ENCODE results near the gene HNRNPA1.
"Not testable (repeated sequence)": the region's sequence is repeated elsewhere in the genome, so short reads cannot be mapped to it uniquely, and the experiment has no call there.

The HNRNPA1 gene

DNA sequence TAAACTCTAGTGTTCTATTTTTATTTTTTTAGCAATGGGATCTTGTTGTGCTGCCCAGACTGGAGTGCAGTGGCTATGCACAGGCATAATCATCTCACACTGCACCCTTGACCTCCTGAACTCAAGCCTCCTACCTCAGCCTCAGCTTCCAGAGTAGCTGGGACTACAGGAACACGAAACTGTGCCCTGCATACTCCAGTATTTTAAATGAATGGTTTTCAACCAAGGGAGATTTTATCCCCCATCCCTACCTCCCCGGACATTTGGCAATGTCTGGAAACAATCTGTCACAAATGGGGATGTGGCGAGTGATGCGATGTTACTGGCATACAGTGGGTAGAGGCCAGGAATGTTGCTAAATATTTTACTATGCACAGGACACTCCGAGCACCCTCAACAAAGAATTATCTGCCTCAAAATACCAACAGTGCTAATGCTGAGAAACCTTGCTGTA is 2.7 kb upstream of the HNRNPA1 start:
- peak; percentile 23 for DNase-seq

DNA sequence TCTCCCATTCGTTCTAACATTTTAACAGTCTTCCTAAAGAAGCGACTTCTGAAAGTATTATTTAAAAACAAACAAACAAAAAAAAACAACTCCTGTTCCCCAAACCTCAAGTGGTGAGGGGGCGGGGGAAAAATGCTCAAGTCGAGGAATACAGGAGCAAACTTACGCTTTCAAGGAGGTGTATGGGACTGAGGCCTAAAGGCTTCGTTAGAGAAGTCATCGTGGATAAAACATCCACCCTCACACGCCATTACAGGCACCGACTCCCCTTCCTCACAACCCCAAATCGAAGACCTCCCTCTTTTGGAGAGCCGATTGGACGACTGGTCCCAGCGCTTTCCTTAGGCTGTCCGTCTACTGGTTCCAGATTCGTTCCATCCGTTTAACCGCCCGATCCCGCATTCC is 1.3 kb upstream of the HNRNPA1 start:
- DNase-seq, result no peak

DNA sequence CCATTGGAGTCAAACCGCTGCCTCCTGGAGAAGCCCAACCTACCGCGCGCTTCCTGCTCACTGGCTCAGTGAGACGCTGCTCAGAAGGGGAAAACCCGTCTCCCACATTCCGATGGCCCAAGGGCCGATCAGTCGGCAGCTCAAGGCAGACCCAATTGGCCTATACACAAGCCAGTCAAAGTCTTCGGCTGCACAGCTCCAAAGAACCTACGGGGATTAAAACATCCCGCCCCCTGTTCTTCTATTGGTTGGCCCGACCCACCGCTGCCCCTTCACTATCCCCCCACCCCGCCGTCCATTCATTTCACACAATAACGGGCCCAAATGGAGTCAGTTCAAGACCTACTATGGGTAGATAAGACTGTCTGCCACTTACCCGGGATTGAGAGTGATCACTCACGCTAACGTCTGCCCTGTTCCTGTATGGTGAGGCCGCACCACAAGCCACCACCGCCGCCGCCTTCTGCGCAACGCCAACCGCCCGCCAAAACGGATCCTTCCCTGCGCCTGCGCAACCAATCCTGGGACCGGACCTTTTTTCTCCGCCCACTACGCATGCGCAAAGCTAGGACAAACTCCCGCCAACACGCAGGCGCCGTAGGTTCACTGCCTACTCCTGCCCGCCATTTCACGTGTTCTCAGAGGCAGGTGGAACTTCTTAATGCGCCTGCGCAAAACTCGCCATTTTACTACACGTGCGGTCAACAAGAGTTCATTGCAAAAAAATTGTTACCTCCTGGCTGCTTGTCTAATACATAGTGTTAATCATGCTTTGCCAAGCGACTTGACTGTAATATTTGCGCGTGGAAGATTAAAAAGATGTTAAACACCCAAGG is 676 bp upstream of the HNRNPA1 start, which contains the start of gene CBX5:
Gene CBX5, minus strand, starts transcription at position 491 of the 836 bp plus-strand sequence. CDS start 22,472 bp downstream, outside the sequence.
- peak; percentile 100 for DNase-seq

DNA sequence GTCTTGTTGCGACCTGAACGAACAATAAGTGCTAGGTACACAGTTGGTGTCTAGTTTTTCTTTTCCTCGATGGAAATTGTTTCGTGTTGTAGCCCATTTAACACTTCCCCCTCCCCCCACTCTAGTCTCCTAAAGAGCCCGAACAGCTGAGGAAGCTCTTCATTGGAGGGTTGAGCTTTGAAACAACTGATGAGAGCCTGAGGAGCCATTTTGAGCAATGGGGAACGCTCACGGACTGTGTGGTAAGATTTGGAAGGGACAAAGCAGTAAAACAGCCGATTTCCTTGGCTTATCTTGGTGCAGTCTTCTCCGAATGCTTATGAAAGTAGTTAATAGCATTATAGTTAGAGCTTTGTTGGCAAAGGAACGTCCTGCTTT is 724 bp downstream of the HNRNPA1 start:
- DNase-seq, result not testable (repeated sequence)

DNA sequence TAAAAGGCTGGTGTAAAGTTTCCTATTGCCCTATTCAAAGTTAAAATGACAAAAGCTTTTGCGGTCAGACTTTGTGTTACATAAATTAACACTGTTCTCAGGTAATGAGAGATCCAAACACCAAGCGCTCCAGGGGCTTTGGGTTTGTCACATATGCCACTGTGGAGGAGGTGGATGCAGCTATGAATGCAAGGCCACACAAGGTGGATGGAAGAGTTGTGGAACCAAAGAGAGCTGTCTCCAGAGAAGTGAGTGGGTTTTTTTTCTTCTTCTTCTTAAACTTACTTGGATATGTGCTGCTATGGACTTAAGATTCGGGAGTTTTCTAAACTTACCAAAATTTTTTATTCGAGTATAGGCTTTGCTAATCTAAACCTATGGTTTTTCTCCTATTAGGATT is 1.2 kb downstream of the HNRNPA1 start:
- not testable (repeated sequence) for DNase-seq

DNA sequence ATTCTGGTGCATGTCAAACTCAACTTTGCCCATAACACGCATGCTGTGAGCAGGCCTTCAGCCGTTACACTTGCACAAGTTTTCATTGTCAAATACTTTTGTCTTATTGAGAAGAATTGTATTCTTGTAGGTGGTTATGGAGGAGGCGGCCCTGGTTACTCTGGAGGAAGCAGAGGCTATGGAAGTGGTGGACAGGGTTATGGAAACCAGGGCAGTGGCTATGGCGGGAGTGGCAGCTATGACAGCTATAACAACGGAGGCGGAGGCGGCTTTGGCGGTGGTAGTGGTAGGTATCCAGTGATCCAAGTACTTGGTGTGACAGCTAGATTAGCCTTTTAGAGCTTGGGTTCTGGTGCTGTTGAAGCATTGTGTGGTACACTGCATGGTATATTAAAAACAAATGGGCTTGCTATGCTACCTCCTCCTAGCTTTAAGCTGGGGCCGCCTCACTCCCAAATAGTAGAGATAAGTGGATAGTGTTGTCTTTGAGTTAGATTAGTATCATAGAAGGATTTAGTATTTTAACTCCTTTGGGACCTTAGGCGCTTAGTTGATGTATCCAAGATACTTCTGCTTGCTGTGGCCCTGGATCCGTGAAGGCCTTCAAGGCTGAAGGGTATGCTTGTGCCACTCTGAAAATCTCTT is 2.5 kb downstream of the HNRNPA1 start:
- DNase-seq, result no peak

DNA sequence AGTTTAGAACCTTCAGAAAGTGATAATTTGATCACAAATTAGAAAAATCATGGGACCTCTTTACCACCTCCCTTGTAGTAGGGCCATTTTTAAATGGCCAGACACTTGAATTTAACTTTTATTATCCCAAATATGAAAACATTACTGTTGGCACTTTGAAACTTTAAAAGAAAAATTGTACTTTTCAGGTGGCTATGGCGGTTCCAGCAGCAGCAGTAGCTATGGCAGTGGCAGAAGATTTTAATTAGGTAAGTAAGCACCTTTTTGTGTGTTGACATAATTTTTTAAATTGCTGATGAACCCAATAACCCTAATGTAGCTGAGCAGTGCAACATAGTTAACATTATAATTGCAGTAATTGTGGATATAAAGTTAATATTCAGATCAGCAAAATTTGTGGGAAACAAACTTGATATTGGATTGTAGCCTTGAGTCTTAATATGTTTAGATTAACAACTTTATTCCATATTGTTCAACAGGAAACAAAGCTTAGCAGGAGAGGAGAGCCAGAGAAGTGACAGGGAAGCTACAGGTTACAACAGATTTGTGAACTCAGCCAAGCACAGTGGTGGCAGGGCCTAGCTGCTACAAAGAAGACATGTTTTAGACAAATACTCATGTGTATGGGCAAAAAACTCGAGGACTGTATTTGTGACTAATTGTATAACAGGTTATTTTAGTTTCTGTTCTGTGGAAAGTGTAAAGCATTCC is 3.7 kb downstream of the HNRNPA1 start:
- DNase-seq, result not testable (repeated sequence)

DNA sequence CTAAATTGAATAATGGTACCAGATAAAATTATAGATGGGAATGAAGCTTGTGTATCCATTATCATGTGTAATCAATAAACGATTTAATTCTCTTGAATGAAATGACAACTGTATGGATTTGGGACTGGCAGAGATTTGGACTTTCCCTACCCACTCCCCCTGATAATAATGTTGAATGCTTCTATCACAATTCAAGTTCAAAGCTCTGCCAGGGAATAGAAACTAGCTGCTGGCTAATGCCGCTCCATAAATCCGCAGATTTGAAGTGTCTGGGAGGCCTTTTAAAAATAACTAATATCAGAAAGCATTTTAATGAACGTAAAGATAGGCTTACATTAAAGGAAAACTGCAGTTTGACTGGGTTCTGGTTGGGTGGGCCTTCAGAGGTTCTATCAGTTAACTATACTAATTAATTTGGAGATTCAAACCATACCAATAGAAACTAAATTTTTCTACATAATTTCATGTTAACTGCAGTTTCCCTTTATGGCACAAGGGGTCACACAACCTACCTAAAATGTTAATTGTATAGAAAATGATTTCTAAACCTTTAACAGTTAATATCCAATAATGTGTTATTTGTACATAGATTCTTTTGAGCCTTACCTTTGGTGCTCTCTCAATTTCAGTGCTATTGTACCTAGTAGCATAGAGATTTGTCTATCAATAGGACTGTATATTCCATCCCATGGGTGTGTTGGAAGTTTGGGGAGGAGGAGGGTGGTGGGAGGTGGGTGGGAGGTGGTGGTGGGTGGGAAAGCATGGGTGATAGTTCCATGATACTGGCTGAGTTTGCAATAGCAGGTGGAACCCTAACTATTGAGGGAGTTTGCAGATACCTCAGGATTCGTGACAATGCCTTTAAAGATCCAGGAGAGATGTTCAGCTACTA is 4.9 kb downstream of the HNRNPA1 start:
- DNase-seq, result no peak

DNA sequence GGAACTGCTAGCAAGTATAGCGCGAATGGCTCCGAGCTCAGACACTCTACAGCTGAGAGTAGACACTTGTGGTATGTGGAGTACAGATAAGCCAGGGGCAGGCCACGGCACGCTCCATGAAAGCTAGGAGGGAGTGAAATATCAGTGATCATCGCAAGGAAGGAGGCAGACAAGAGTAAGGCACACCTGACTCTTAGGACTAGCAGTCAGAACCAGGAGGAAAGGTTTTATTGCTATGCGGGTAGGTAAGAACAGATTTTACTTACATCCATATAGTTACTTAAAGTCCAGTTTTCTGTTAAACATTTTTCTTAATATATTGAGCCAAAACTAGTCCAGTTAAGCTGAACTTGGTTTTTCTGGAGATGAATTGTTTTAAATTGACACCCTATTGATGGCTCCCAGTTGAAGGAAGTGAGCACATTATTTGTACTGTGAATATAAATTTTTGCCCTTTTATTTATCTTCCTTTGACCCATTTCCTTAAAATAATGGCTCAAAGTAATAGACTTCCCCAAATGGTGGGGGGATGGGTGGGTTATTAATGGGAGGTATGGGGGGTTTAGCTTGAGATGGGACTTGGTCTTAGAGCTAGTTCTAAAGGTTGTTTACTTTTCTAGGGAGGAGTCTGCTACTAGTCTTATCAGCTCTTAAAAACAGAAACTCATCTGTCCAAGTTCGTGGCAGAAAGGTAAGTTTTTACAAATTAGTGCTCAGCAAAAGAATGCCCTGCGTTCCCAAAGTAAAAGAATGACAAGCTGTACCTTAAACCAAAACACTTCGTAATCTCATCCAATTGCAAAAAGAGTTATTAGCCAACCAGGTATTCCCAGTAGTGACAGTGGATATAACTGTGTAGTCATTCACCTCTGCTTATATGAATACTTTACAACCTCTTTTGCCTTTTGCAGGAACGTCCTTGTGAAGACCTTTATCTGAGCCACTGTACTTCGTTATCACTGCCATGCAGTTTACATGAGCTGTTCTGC is 5.8 kb downstream of the HNRNPA1 start:
- DNase-seq, result no peak

DNA sequence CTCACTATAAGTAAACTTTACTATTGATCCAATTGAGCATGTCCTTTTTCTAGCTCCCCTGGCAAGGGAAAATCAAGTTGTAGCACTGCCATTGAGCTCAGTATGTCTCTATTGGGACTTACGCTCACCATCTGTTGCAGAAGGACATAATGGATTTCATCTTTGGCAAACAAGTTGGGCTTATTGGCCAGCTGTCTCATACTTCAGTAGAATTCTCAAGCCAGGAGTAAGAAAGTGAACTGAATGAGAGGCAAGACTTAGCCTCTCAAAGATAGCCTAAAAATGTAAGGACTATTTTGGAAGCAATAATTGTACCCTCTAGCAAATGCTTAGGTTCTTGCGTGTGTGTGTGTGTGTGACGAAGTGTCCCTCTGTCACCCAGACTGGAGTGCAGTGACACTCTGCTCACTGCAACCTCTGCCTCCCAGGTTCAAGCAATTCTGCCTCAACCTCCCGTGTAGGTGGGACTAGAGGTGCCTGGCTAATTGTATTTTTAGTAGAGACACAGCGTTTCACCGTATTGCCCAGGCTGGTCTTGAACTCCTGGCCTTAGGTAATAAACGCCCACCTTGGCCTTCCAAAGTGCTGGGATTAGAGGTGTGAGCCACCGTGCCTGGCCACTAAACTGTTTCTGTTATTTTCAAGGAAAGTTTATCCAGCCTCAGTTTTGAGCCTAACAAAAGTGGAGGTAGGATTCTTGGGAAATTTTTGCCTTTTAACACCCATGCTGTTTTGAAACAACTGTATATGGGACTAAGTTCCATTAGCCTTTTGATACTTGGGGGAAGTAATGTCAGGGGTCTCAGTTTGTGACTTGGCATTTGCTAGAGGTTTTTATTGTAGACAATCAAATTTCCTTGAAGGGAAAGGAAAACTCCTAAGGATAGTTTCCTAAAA is 7.0 kb downstream of the HNRNPA1 start:
- no peak for DNase-seq

DNA sequence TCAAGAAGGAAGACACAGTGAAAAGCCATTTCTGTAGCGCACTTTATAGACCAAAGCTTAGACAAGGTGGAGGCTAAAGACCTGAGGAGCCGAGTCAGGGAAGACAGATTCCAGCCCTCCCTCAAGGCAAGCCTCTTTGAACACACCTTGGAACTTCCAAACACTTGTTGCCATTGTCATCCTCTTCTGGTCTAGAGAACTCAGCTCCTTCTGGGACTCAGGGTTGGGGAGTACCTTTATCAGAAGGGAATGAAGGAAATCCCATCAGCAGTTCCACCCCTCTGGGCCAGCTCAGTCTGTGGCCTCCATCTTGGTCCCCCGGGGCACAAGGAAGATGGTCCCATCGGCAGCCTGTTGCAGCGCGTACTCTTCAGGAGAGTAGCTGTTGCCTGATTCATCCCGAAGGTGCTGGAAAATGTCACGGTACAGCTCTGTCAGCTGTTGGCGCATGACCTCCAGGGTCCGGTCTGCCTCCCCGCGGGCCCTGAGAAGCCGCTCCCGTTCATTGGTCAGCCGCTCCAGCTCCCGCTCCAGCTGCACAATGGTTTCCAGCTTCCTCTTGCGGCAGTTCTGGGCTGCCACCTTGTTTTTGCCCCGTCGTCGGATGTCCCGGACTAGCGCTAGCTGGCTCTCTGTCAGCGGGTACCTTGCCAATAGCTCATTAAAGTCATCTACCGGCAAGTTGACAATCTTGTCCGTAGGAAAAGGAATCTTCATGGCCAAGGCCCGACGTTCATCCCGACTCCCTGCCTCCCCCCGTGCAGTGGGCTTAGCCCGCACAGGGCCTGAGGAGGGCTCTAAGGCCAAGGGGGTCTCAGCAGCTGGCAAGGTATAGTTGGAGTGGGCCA is 11.8 kb downstream of the HNRNPA1 start:
- no peak for DNase-seq

DNA sequence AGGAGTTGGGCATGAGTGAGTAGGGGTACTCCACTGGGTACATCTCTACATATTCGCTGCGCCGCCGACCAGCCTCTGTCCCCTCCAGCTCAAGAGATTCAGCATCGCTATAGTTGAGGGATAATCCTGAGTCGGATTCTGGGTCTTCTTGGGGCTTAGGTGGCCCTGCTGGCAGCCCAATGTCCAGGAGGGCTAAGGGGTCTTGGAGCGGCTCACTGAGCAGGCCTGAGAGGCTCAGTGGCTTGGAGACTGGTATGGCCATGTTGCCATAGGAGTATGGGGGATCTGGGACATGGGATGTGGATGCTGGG is 12.4 kb downstream of the HNRNPA1 start:
- no peak for DNase-seq

DNA sequence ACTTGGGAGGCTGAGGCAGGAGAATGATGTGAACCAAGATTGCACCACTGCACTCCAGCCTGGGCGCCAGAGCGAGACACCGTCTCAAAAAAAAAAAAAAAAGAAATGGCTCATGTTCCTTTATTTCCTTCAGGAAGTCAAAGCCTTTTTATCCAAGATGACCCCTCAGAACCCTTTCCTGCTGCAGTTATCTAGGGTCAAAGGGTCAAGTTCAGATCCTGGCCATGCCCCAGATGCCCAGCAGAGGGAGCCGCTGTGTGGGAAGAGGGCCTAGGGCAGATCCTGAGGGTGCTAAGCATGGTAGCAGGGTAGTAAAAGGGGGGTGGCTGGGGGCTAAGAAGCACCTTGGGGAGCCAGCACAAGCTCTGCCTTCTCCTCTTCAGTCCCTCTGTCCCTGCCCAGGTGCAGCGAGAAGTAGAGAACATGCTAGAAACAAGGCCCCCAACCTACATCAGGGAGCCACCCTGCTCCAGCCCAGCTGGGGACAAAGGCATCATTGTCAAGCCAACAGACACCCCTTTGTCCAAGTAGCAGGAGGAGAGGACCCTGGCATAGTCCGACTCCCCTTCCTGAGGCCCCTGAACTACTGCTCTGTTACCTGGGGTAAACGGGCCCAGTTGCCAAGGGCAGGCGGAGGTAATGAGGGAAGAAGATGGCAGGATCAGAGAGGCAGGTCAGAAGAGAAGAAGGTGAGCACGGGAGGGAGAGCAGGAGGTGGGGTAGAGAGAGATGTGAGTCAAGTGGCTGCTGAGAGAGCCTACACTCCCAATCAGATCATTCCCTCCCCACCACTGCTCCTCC is 13.8 kb downstream of the HNRNPA1 start:
- DNase-seq, result no peak

DNA sequence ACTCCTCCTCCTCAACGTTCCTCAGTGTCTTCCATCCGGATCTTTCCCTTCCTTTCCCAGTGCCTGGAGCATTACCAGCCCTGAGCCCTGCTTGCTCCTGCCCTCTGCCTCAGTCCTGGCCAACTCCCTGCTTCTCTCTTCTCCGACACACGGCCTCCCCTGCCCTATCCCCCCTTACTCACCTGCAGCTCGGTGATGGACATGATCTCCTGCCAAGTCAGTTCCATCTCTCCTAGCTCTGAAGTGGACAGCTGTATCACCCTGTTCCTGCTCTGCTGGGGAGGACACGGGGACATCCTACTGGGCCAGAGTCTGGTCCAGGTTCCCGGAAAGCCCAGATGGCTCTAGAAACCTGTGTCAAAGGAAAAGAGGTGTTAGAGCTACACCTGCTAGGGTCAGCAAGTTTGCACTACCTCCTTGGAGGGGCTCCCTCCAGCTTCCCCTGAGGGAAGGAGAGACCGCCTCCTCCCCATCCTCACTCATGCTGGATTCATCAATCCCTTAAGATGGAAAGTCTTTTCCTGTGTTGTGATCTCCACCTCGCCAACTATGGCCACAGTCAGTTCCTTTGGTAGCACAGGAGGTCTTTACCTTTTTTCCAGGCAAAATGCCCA is 14.5 kb downstream of the HNRNPA1 start:
- no peak for DNase-seq

DNA sequence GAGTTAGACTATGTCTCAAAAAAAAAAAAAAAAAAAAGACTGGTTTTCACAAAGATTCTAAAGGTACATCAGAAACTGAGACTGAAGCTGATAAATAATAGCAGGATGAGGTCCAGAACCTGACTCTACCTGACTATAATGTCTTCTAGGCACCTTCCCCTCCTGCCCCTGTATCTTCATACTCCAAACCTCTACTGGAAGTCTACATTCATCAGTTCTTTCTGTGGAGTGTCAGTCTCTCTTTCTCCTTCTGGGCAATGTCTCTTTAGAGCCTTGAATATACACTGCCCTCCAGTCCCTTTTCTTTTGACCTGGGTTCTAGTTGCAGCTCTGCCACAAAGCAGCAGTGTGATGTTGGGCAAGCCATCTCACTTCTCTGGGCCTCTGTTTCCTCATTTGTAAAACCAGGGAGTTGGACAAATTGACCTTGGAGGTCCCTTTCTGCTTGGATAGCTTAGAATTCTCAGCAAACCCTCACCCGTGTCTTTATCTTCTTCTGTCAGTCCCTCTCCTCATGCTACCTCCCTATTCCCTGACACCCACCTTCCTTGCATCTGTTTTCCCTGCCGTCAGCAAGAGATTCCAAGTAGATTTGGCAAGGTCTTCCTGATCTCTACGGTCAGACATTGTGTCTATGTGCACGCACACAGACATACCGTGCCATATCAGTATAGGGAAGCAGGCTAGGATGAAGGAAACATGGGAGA is 16.0 kb downstream of the HNRNPA1 start:
- no peak for DNase-seq

DNA sequence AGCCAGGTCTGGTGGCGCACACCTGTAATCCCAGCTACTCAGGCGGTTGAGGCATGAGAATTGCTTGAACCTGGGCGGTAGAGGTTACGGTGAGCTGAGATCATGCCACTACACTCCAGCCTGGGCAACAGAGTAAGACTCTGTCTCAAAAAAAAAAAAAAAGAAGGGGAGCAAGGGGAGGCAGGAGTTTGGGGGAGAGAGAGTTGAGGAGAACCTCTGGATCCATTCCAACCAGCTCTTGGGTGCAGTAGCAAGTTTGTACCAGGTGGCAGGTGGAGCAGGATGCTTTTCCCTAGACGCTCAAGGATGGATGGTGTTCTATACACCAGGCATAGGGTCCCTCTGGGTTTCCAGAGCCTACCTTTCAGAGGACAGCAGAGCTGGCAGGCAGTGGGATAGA is 18.4 kb downstream of the HNRNPA1 start:
- no peak for DNase-seq

DNA sequence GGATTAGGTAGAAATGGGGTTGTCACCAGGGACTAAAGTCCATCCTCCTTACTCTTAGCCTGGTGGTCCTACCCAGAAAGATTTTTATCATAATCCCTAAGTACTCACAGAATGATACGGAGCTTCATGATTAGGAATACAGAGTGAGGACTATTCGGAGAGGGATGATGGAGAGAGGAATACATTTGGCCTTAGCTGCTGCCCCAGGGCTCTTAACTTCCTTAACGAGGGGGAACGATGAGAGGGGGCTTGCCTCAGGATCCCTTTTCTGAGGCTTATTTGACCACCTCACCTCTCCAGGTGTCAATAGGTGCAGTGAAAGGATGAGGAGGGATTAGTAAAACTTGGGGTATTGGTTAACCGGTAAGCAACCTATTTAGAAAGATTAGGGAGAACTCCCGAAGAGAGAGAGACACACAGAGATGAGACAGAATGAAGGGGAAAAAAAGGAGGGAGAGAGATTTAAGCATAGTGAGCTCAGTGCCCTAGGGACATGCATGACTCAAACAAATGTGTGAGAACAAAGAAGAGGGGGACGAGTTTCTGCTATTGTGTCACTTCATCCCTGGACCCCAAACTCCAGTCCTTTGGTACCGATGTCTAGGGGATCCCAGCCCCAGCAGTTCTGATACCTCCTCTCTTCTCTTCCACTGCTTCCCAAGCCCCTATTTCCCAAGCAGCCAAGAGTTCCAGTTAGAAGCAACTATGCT is 19.1 kb downstream of the HNRNPA1 start:
- no peak for DNase-seq
